Measurements from ENCODE around the gene CNDP1.

DNA sequence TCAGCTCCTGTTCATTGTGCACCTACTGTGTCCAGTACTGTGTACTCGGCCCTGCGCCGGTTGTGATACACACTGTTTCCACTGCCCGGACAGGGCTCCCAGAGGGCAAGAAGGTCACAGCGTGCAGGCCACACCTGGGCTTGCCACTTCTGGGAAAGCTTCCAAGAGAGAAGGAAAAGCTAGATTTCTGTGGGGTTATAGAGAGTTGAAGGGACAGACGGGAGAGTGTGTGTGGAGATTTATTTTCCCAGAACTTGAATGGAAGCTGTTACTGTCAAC lies 3.8 kb upstream of the CNDP1 start:
- TF ChIP-seq CTCF (IDR thresholded peaks at IDR 0.05) (no peak), POLR2A (IDR thresholded peaks at IDR 0.05) (no peak)
